Tibial nerve (tissue), 4 donors: ENCODE data around the gene LAMB3.

ENCODE experiments used
- EP300 ChIP-seq, 2 donors: sonication (generic); formaldehyde crosslinking; IDR thresholded peaks; one replicate each; pipeline ENCODE4 v1.6.1; 2017; ENCODE audit warnings: antibody characterized with exemption in 2 of 2, mild to moderate bottlenecking in 1 of 2
- POLR2A ChIP-seq, 2 donors: fragments of 450-650 bp; IDR thresholded peaks; one replicate each; pipeline ENCODE4 v1.6.1; 2017; ENCODE audit warnings: antibody characterized with exemption in 2 of 2, mild to moderate bottlenecking in 2 of 2, moderate library complexity in 2 of 2
- TF ChIP-seq, protein P1 (sequence below), 5 experiments: fragments of 200-600 bp in 3 of 5; fragments of 450-650 bp in 2 of 5; sonication (generic) in 3 of 5; IDR thresholded peaks; one replicate each; pipeline ENCODE4 v1.5.1; 2016 to 2019; ENCODE audit warnings: antibody characterized with exemption in 5 of 5, mild to moderate bottlenecking in 3 of 5, moderate library complexity in 2 of 5

DNA sequence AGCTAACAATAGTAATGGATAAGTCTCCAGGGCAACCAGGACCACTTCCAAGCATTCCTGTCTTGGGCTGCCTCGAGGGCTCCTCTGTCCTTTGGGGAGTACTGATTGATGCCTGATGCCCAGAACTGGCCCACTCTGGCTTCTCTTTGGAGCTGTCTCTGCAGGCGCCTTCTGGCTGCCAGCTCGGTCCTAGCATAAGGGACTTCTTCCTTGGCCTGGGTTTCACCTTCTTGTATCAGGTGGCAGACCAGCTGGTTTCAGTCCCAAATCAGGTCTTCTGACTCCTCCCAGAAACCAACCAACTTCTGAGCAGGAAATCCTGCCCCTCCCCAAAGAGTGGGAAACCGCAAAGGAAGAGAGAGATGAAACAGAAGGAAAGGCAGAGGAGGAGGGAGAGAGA, 33.6 kb upstream of the LAMB3 start:
- TF ChIP-seq, protein P1, sequence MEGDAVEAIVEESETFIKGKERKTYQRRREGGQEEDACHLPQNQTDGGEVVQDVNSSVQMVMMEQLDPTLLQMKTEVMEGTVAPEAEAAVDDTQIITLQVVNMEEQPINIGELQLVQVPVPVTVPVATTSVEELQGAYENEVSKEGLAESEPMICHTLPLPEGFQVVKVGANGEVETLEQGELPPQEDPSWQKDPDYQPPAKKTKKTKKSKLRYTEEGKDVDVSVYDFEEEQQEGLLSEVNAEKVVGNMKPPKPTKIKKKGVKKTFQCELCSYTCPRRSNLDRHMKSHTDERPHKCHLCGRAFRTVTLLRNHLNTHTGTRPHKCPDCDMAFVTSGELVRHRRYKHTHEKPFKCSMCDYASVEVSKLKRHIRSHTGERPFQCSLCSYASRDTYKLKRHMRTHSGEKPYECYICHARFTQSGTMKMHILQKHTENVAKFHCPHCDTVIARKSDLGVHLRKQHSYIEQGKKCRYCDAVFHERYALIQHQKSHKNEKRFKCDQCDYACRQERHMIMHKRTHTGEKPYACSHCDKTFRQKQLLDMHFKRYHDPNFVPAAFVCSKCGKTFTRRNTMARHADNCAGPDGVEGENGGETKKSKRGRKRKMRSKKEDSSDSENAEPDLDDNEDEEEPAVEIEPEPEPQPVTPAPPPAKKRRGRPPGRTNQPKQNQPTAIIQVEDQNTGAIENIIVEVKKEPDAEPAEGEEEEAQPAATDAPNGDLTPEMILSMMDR (IDR thresholded peaks at IDR 0.05), result no peak
- TF ChIP-seq POLR2A (IDR thresholded peaks at IDR 0.05) (no peak), EP300 (IDR thresholded peaks at IDR 0.05) (no peak)
